IgD-negative memory B cell (primary cell): Measurements from ENCODE around the gene DRAXIN. TPM values are rescaled to one million over a fixed set of nuclear protein-coding genes. Genes with fewer than 3 reads are reported as not detected.

ENCODE experiments used
- polyA plus RNA-seq: library from polyadenylated mRNA; unstranded; fragments of 300-500 nt; fragmentation: Illumina TruSeq; gene quantifications from one replicate; pipeline ENCODE4 v1.2.3, GENCODE V29; 2021

Gene DRAXIN
- polyA plus RNA-seq, 1 donor from 2014 or later, result 0.13 TPM

Other genes starting within 250 kb of the DRAXIN start
- not detected for gene DISP3, start 212.6 kb upstream of the DRAXIN start, polyA plus RNA-seq
- 18.0 TPM for gene FBXO2, start 37.3 kb upstream of the DRAXIN start, polyA plus RNA-seq
- 16.9 TPM for gene FBXO44, start 36.8 kb upstream of the DRAXIN start, polyA plus RNA-seq
- gene FBXO6, start 27.5 kb upstream of the DRAXIN start, polyA plus RNA-seq, result 24.2 TPM
- gene MAD2L2, start 10.6 kb upstream of the DRAXIN start, polyA plus RNA-seq, result 49.1 TPM
- 52.6 TPM for gene AGTRAP, start 44.4 kb downstream of the DRAXIN start, polyA plus RNA-seq
- gene C1orf167, start 70.5 kb downstream of the DRAXIN start, polyA plus RNA-seq, result not detected
- gene MTHFR, start 114.3 kb downstream of the DRAXIN start, polyA plus RNA-seq, result 14.3 TPM
- gene CLCN6, start 114.5 kb downstream of the DRAXIN start, polyA plus RNA-seq, result 11.7 TPM
- gene NPPA, start 156.1 kb downstream of the DRAXIN start, polyA plus RNA-seq, result not detected
- not detected for gene NPPB, start 167.2 kb downstream of the DRAXIN start, polyA plus RNA-seq
- 29.7 TPM for gene KIAA2013, start 234.7 kb downstream of the DRAXIN start, polyA plus RNA-seq
- gene PLOD1, start 243.0 kb downstream of the DRAXIN start, polyA plus RNA-seq, result 6.5 TPM